HG02970 (cell line): ENCODE data around the gene CNPY2.
"Not testable (repeated sequence)": the region's sequence is repeated elsewhere in the genome, so short reads cannot be mapped to it uniquely, and the experiment has no call there.

Source experiments
- ATAC-seq: cut with Tn5 transposase; IDR thresholded peaks from one replicate; pipeline ENCODE4 v1.9.1; 2021; ENCODE audit warnings: mild to moderate bottlenecking, moderate library complexity, moderate number of reproducible peaks; ENCODE audit not compliant: unreplicated experiment, low FRiP score

CNPY2 gene

DNA sequence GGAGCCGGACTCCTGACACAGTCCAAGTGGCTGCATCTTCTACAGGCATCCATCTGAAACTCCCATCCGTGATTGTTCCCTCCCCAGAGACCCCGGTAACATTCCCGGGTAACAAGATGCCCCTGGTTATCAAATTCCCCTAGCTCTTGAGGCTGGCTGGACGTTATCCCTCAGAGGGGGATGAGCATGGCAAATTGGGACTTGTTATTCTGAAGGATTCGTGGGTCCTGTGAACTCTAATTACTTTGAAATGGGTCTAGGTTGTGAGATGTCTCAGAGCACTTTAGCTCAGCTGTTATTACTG is 18.7 kb upstream of the CNPY2 start:
- no peak for ATAC-seq

DNA sequence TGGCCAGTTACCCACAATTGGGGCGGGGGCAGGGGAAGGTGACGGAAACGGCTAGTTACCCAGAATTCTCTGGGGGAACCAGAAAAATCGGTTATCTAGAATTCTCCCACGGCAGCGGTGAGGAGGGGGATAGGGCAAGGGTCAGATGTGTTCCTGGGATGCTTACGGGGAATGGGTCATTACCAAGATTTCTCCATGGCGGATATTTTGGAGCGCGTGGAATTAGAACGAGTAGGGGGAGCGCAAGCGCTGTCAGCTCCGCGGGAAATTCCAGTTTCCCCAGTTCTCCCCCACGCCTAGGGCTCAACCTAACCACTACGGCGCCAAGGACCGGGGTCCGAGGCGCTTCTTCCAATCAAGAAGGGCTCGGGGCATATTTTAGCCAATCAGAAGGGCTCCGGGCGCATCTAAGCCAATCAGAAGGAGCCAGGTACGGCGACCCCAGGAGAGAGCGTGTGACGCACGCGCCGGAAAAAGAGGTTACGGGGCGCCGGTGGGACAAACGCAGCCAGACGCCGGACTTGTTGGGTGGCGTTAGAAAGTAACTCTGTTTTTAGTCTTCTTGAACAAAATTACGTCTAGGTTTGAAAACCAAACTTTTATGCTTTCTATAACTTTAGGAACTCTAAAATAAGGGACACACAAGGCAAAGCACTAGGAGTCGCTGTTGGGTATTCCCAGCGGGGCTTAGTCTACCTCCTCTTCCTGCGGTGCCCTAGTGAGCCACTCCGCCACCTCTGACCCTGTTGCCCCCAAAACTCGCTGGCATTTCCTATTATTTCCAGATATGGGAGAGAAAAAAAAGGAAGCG is 18.1 kb upstream of the CNPY2 start, which contains the start of gene PAN2:
Gene PAN2 (minus strand): TSS at position 322 of the 811 bp plus-strand sequence. CDS start 906 bp downstream, outside the sequence.
- ATAC-seq, result peak; percentile 82

DNA sequence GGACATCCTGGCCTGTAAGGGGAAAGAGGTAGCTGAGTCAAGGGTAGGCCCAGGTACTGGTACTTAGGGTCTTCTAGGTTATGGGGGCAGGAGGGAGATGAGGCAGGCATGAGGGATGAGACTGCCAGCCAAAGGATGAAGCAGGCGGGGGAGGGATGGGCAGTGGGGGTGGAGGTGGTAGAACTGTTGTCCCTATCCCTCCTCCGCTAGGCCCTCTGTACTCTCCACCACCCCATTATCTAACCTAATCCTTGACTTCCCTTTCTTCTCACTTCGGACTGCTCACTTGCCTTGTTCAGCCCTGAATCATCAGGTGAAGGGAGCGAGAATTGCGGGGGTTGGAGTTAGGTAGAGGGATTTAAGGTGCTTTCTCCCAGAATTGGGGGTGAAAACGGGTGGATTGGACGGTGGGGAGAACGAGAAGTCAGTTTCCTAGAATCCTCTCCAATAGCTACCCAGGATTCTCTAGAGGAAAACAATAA is 17.4 kb upstream of the CNPY2 start:
- no peak for ATAC-seq

DNA sequence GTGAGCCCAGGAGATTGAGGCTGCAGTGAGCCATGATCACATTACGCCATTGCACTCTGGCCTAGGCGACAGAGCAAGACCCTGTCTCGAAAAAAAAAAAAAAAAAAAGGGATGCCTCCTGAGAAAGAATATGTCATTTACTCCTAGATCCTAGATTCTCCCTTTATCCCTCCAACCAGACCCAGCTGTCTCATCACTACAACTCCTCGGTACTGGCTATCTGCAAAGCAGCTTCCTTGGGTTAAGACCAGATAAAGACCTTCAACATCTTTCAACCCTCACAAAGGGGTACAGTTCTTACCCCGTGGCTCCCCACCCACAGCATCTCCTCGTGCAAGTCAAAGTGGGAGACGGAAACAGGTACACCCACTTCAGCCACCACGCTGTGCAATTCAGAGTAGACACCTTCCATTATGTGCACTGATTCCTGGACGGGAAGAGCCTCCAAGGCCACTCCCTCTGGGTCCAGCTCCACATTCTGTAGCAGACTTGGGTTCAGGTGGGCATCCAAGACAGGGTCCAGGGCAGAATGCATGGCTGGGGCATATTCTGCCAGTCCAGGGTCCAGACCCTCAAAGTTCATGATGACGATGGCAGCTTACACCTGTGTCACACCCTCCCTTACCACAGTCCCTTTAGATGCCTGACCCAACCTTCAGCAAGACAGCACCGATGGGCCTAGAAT is 16.9 kb upstream of the CNPY2 start:
- no peak for ATAC-seq

DNA sequence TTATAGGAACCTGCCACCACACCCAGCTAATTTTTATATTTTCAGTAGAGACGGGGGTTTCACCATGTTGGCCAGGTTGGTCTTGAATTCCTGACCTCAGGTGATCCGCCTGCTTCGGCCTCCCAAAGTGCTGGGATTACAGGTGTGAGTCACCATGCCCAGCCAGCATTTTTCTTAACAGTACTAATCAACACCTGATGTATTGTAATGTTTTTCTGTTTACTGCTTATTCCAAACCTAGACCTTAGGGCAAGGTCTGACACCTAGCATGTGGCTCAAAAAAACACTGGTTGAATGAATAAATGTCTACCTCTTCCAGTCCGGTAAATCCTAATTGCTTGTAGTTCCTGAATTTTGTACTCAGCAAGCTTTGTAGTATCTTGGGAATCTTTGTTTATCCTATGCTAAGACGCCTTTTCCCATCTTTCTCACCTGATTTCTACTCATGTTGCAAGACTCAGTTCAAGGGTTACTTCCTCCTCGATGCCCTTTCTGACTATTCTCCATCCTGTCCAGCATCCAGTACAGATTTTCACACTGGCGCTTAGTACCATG is 15.2 kb upstream of the CNPY2 start:
- no peak for ATAC-seq

DNA sequence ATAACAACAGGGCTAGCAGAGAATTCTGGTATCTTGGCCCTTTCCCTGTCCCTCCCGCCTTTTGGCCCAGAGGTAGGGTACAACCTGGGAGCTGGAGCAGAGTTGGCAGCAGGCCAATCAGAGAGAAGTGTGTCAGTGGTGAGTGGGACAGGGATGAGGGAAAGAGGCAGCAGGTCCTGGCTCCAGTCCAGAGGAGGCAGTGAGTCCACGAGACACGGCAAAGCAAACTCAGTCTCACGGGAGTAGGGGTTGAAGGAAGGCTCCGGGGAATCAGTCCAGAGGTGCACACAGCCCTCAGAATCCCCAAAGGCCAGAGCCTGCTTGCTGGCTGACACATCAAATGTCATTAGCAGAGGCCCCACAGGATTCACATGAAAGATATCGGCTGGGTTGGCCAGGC is 10.7 kb upstream of the CNPY2 start:
- no peak for ATAC-seq

DNA sequence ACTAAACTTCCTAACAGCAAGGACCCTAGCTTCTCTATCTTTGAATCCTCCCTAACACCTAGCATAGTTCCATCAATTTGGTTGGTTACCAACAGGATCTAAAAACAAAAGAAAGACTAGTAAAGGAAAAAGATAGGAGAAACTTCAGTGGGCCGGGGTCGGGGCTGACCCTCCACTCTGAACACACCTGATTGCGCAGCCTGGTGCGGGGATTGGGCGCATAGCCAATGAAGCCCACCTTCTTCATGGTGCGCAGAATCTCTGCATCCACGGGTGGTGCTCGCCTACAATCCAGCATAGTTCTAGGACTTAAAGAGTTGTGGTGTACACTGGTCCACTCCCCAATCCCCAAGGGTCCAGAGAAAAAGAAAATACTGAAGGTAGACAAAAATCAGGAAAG is 10.3 kb upstream of the CNPY2 start:
- ATAC-seq, result no peak

DNA sequence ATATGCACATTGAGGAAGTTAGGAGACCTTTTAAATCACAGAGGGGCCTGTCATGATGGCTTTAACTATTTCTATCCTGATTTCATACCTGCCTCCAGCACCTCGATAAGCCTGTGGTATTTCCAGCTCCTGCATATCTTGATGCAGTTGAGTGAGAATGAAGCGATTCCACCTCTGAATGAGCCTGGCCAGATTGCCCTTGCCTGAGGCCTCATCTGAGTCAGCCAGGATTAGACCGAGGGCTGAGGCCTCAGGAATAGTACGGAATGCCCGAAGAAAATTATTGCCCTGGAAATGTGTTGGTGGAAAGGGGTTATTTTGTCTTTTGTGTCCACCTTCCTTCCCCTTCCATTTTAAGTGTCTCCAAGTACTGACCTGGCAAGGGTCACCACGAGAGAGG is 8.4 kb upstream of the CNPY2 start:
- ATAC-seq, result no peak

DNA sequence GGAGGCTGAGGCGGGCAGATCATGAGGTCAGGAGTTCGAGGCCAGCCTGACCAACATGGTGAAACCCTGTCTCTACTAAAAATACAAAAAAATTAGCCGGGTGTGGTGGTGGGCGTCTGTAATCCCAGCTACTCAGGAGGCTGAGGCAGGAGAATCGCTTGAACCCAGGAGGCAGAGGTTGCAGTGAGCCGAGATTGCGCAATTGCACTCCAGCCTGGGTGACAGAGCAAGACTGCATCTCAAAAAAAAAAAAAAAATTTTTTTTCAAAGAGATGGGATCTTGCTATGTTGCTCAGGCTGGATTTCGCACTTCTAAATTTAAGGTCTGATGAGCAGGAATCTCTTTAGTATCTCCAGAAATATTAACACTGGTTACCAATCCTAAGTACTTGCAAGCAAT is 5.8 kb upstream of the CNPY2 start:
- ATAC-seq, result not testable (repeated sequence)

DNA sequence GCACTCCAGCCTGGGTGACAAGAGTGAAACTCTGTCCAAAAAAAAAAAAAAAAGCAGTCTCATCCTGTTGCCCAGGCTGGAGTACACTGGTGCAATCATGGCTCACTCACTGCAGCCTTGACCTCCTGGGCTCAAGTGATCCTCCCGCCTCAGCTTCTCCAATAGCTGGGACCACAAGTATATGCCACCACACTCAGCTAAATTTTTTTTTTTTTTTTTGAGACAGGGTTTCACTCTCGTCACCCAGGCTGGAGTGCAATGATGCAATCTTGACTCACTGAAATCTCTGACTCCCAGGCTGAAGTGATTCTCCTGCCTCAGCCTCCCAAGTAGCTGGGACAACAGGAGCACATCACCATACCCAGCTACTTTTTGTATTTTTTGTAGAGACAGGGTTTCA is 5.2 kb upstream of the CNPY2 start:
- ATAC-seq, result no peak

DNA sequence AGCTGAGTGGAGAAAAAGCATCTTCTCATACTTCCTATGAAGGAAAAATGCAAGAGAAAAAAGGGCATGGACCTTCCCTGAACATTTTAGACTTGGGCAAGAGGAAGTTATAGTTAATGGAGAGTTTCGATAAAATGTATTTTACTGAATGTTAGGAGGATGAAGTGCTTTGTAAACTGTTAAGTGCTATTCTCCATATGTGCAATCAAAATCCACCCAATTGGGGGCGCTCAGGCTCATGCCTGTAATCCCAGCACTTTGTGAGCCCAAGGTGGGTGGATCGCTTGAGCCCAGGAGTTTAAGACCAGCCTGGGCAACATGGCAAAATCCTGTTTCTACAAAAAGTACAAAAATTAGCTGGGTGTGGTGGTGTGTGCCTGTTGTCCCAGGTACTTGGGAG is 1.9 kb upstream of the CNPY2 start:
- ATAC-seq, result no peak

DNA sequence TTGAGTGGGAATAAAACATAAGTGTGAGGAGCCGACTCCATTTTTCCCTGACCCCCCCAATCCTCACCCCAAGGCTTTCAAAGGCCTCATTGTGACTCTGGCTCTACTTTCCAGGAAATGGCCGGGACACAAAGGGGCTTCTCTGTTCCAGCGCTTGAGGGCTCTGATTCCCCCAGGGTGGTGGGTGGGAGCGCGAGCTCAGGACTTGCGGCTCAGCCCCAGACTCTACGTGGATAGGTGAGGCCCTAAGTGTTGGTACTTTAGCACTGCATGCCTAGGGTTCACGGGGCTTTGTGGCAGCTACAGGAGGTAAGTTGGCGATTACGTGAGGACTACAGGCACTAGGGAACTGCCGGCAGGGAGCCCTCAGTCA is 553 bp downstream of the CNPY2 start:
- no peak for ATAC-seq

DNA sequence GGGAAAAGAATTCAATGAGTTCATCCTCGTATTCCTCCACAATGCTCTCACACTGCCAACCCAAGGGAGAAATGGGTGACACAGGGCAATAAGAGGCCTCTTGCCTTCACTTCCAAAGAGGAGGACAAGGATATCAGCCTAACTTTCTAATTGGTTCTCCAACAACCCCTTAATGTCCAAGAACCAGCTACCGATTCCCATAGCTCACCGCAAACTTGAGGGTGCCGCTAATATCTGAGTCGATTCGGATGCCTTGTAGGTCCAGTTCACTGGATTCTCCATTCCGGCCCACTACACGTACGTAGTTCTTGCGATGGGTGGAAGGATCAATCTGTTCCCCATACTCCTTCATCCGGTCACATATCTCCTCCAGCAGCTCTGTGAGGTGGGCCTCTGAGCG is 4.8 kb downstream of the CNPY2 start:
- no peak for ATAC-seq

DNA sequence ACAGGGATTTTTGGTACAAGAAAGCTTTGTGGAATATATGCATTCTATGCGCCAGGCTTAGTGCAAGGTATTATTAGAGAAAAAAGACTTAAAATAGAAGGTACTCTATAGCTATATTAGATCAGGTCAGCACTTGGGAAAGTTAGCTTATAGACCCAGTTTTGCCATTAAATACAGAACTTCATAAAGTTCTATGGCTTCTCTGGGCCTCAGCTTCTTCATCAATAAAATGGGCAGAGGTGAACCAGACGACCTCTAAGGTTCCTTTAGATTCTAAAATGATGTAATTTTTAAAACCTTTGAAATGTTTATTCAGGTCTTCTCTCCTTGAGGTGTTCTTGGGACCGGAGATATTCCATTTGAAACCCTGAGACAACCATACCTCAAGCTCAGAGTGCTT is 7.1 kb downstream of the CNPY2 start:
- no peak for ATAC-seq

DNA sequence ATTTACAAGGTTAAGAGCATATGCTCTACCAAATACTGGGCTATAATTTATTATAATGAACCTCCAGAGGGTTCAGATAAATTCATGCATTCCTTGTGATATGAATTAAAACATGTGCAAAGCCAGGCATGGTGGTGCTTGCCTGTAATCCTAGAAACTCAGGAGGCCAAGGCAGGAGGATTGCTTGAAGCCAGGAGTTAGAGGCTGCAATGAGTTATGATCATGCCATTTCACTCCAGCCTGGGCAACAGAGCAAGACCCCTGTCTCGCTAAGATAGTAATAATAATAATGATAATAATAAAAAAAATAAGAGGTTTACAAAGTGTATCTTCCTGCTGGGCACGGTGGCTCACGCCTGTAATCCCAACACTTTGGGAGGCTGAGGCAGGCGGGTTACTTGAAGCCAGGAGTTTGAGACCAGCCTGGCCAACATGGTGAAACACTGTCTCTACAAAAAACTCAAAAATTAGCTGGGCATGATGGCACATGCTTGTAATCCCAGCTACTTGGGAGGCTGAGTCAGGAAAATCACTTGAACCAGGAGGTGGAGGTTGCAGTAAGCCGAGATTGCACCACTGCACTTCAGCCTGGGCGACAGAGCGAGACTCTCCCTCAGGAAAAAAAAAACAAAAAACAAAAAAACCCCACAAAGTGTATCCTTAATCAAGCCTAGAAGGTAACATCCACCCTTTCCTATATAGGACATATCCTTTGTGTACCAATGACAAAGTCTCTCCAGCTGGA is 8.4 kb downstream of the CNPY2 start:
- ATAC-seq, result no peak

DNA sequence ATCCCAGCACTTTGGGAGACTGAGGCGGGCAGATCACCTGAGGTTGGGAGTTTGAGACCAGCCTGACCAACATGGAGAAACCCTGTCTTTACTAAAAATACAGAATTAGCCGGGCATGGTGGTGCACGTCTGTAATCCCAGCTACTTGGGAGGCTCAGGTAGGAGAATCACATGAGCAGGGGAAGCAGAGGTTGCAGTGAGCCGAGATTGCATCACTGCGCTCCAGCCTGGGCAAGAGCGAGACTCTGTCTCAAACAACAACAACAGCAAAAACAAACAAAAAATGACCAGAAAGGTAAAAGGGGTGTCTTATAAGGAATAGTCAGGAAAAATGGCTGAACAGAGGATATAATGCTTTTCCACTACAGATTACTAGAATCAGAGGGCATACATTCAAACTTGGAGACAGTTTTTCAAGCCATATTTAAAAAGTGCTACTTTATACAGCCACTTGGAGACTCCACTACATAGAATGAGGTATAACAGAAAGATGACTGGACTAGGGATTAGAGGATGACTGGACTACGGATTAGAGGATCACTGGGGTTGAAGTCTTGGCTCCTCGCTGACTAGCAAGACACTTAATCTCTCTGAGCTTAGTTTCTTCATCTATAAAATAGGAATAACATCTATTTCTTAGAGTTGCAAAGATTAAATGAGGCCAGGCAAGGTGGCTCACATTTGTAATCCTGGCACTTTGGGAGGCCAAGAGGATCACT is 10.8 kb downstream of the CNPY2 start:
- ATAC-seq, result no peak

DNA sequence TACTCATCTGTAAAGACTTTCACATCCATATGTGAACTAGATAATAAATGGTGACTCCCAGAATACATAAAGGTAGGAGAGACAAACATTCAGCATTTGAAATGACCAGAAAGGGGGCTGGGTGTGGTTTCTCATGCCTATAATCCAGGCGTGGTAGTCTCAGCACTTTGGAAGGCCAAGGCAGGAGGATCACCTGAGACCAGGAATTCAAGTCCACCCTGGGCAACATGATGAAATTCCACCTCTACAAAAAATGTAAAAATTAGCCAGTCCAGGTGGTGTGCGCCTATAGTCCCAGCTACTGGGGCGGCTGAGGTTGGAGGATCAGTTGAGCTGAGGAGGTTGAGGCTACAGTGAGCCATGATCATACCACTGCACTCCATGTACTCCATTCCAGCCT is 11.5 kb downstream of the CNPY2 start:
- no peak for ATAC-seq

DNA sequence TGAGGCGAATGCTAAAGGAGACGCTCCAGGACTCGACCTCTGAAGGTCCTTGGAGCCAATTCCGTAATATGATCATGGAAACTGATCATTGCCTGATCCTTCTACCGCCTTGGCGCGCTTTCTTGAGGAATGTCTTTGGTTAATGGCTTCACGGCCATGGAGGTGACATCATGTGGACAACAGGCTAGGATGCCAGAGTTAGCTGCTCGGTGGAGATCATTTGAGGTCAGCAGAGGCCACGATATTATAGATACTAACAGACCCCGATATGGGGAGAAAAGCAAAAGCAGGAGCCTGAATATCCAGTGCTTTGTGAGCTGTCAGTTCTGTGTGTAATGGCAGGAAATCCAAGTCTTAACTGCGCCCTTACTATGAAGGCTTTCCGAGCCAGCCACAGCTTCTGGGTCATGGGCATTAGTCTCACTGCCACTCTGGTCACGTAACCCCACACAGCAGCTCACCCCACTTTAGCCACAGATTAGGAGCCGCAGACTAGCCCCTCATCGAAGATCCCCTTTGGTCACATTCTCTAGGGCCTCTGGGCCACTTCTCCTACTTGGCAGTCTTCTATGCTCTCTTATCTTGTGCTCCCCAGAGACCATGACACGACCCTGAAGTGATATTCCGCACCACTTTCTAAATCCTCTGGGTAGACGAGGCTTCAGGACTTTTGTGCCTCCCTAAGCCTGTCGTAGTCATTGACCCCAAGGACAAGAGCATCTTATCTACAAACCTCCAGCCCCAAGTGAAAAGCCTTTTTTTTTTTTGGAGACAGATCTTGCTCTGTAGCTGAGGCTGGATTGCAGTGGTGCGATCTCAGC is 14.9 kb downstream of the CNPY2 start:
- no peak for ATAC-seq

DNA sequence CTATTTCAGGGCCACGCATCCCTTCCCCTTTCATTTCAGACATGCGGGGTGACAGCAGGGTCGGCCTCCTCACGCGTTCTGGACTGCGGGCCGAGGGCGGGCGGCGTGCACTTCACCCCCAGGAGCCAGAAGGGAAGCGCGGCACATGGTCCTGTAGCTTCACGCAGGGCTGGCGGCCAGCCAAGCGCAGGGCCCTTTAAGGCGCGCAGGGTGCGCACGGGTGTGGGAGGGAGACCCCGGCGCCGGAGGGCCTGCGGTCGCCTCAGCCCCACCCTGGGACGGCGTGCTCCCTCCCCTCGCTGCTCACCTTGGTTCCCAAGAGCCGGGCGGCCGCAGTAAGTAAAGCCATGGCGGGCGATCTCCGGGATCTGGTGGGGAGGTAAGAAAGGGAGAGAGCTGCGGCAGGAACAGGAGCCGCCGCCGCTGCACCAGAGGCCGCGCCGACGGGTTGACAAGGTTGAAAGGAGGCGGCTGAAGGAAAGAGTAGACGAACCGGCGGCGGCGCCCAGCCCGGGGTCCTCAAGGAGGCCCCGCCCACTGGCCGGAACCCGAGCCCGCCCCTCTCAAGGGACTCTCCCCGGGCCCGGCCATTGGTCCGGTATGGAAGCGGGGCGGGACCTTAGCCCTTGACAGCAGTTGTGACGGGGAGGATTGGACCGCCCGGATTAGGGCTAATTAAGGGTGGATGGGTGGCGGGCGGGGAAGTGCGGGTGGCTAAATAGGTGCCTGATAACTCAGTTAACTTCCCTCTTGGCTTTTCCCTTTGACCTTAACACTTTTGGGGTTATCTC is 15.7 kb downstream of the CNPY2 start, which contains the start of gene CS:
Gene CS (minus strand): TSS at position 478 of the 791 bp plus-strand sequence. CDS start 129 bp downstream, at position 349.
- peak; percentile 91 for ATAC-seq
